ENCODE data around the gene VGLL4. TPM values are rescaled to one million over a fixed set of nuclear protein-coding genes. Genes with fewer than 3 reads are reported as not detected.

The VGLL4 gene
- total and polyA plus RNA-seq, 4 donors: 44.7 to 104 (median 70.7) TPM

GRCh38 chr3:11643201-11643603 lies 513 bp downstream of the VGLL4 start:
- Histone ChIP-seq H3K9me3 (ENCODE audit: control insufficient read depth, low read length) (no peaks in the 10 kb centered on the region), H3K4me3 (ENCODE audit: low read length in 2 of 2) (peak overlapping the region; percentile 35 to 71), H3K27ac (ENCODE audit: low read depth in 1 of 2, low read length in 2 of 2) (peak overlapping the region; percentile 17 to 57), H3K36me3 (ENCODE audit: control insufficient read depth in 1 of 2, insufficient read depth in 2 of 2, low read length in 1 of 2) (no peaks in the 10 kb centered on the region), H3K4me1 (ENCODE audit: control insufficient read depth in 1 of 2, insufficient read depth in 2 of 2, low read length in 2 of 2) (peaks cover 5% of the 10 kb centered on the region in 2 donors), H3K27me3 (ENCODE audit: control insufficient read depth in 1 of 2, insufficient read depth in 2 of 2, low read length in 1 of 2) (no peaks in the 10 kb centered on the region)
- ATAC-seq (ENCODE audit: low FRiP score) (peak; percentile 74), DNase-seq (peak; percentile 73 to 83)
- intact Hi-C loops (cut with DNase I): loop anchor here (2.0 to 5.0 kb wide), 8 partner anchors 41 to 261 kb away; no protein-coding TSS in a partner anchor
- 0 to 1% methylated on average over 18 of the region's 18 CpGs for WGBS, 2 donors

GRCh38 chr3:11642431-11643191 lies 1.1 kb downstream of the VGLL4 start:
- Histone ChIP-seq H3K27me3 (ENCODE audit: control insufficient read depth in 1 of 2, insufficient read depth in 2 of 2, low read length in 1 of 2) (no peaks in the 10 kb centered on the region), H3K4me1 (ENCODE audit: control insufficient read depth in 1 of 2, insufficient read depth in 2 of 2, low read length in 2 of 2) (peaks cover 5% of the 10 kb centered on the region in 2 donors), H3K27ac (ENCODE audit: low read depth in 1 of 2, low read length in 2 of 2) (peak overlapping the region; percentile 17 to 57), H3K9me3 (ENCODE audit: control insufficient read depth, low read length) (no peaks in the 10 kb centered on the region), H3K36me3 (ENCODE audit: control insufficient read depth in 1 of 2, insufficient read depth in 2 of 2, low read length in 1 of 2) (no peaks in the 10 kb centered on the region), H3K4me3 (ENCODE audit: low read length in 2 of 2) (peak overlapping the region; percentile 35 to 71)
- peak; percentile 87 for ATAC-seq (ENCODE audit: low FRiP score)
- peak; percentile 85 to 90 for DNase-seq
- WGBS, 2 donors: 0% methylated on average over 44 of the region's 44 CpGs
- intact Hi-C loops (cut with DNase I): loop anchor here (2.0 to 5.0 kb wide), 8 partner anchors 40 to 260 kb away; no protein-coding TSS in a partner anchor

- peaks cover 5% of the 10 kb centered on the region in 2 donors for H3K4me1 ChIP-seq (ENCODE audit: control insufficient read depth in 1 of 2, insufficient read depth in 2 of 2, low read length in 2 of 2)
- no peak for ATAC-seq (ENCODE audit: low FRiP score)
Observed at GRCh38 chr3:11641683-11642430, 1.9 kb downstream of the VGLL4 start.

GRCh38 chr3:11641316-11641682 lies 2.4 kb downstream of the VGLL4 start:
- DNase-seq (no peak), ATAC-seq (ENCODE audit: low FRiP score) (no peak)
- Histone ChIP-seq H3K27ac (ENCODE audit: low read depth in 1 of 2, low read length in 2 of 2) (peak overlapping the region; percentile 17 to 31), H3K9me3 (ENCODE audit: control insufficient read depth, low read length) (no peaks in the 10 kb centered on the region), H3K27me3 (ENCODE audit: control insufficient read depth in 1 of 2, insufficient read depth in 2 of 2, low read length in 1 of 2) (no peaks in the 10 kb centered on the region), H3K36me3 (ENCODE audit: control insufficient read depth in 1 of 2, insufficient read depth in 2 of 2, low read length in 1 of 2) (no peaks in the 10 kb centered on the region), H3K4me3 (ENCODE audit: low read length in 2 of 2) (peak overlapping the region; percentile 35 to 71), H3K4me1 (ENCODE audit: control insufficient read depth in 1 of 2, insufficient read depth in 2 of 2, low read length in 2 of 2) (peaks cover 6 to 7% of the 10 kb centered on the region in 2 donors)
- 1 to 2% methylated on average over 2 of the region's 2 CpGs for WGBS, 2 donors
- intact Hi-C loops (cut with DNase I): loop anchor here (5.0 kb wide), 6 partner anchors 39 to 259 kb away; no protein-coding TSS in a partner anchor

More at GRCh38 chr3:11641683-11642430, 1.9 kb downstream of the VGLL4 start:
- H3K27me3 ChIP-seq (ENCODE audit: control insufficient read depth in 1 of 2, insufficient read depth in 2 of 2, low read length in 1 of 2): no peaks in the 10 kb centered on the region
- H3K9me3 ChIP-seq (ENCODE audit: control insufficient read depth, low read length): no peaks in the 10 kb centered on the region
- intact Hi-C loops (cut with DNase I): loop anchor here (2.0 to 5.0 kb wide), 8 partner anchors 40 to 260 kb away; no protein-coding TSS in a partner anchor
- WGBS, 2 donors: 0% methylated on average over 13 of the region's 13 CpGs
- H3K27ac ChIP-seq (ENCODE audit: low read depth in 1 of 2, low read length in 2 of 2): peak overlapping the region; percentile 17 to 82
- peak overlapping the region; percentile 35 to 71 for H3K4me3 ChIP-seq (ENCODE audit: low read length in 2 of 2)
- DNase-seq: no peak
- H3K36me3 ChIP-seq (ENCODE audit: control insufficient read depth in 1 of 2, insufficient read depth in 2 of 2, low read length in 1 of 2): no peaks in the 10 kb centered on the region

GRCh38 chr3:11640009-11640673 lies 3.6 kb downstream of the VGLL4 start:
- DNase-seq (no peak), ATAC-seq (ENCODE audit: low FRiP score) (no peak)
- Histone ChIP-seq H3K9me3 (ENCODE audit: control insufficient read depth, low read length) (no peaks in the 10 kb centered on the region), H3K27me3 (ENCODE audit: control insufficient read depth in 1 of 2, insufficient read depth in 2 of 2, low read length in 1 of 2) (no peaks in the 10 kb centered on the region), H3K36me3 (ENCODE audit: control insufficient read depth in 1 of 2, insufficient read depth in 2 of 2, low read length in 1 of 2) (no peaks in the 10 kb centered on the region), H3K4me3 (ENCODE audit: low read length in 2 of 2) (no peak overlapping the region), H3K4me1 (ENCODE audit: control insufficient read depth in 1 of 2, insufficient read depth in 2 of 2, low read length in 2 of 2) (peaks cover 6 to 7% of the 10 kb centered on the region in 2 donors), H3K27ac (ENCODE audit: low read depth in 1 of 2, low read length in 2 of 2) (peak overlapping the region; percentile 45 to 50)
- intact Hi-C loops (cut with DNase I): loop anchor here (5.0 kb wide), 6 partner anchors 38 to 258 kb away; no protein-coding TSS in a partner anchor
- WGBS, 2 donors: 88 to 90% methylated on average over 9 of the region's 9 CpGs

- Histone ChIP-seq H3K9me3 (ENCODE audit: control insufficient read depth, low read length) (no peaks in the 10 kb centered on the region), H3K27ac (ENCODE audit: low read depth in 1 of 2, low read length in 2 of 2) (peak overlapping the region in 1 of 2 donors; percentile 55), H3K27me3 (ENCODE audit: control insufficient read depth in 1 of 2, insufficient read depth in 2 of 2, low read length in 1 of 2) (no peaks in the 10 kb centered on the region), H3K4me3 (ENCODE audit: low read length in 2 of 2) (no peak overlapping the region), H3K4me1 (ENCODE audit: control insufficient read depth in 1 of 2, insufficient read depth in 2 of 2, low read length in 2 of 2) (peaks cover 6 to 7% of the 10 kb centered on the region in 2 donors), H3K36me3 (ENCODE audit: control insufficient read depth in 1 of 2, insufficient read depth in 2 of 2, low read length in 1 of 2) (no peaks in the 10 kb centered on the region)
- 38 to 47% methylated on average over 17 of the region's 17 CpGs for WGBS, 2 donors
- ATAC-seq (ENCODE audit: low FRiP score): no peak
- DNase-seq: no peak
- intact Hi-C loops (cut with DNase I): no loop called here
Observed at GRCh38 chr3:11638495-11639358, 5.0 kb downstream of the VGLL4 start.

GRCh38 chr3:11637901-11638458 lies 5.7 kb downstream of the VGLL4 start:
- peak overlapping the region in 1 of 2 donors; percentile 28 for H3K4me3 ChIP-seq (ENCODE audit: low read length in 2 of 2)
- DNase-seq: no peak
- H3K9me3 ChIP-seq (ENCODE audit: control insufficient read depth, low read length): no peaks in the 10 kb centered on the region
- peak overlapping the region in 1 of 2 donors; percentile 73 for H3K27ac ChIP-seq (ENCODE audit: low read depth in 1 of 2, low read length in 2 of 2)
- H3K36me3 ChIP-seq (ENCODE audit: control insufficient read depth in 1 of 2, insufficient read depth in 2 of 2, low read length in 1 of 2): no peaks in the 10 kb centered on the region
- peaks cover 6 to 7% of the 10 kb centered on the region in 2 donors for H3K4me1 ChIP-seq (ENCODE audit: control insufficient read depth in 1 of 2, insufficient read depth in 2 of 2, low read length in 2 of 2)
- WGBS, 2 donors: 5 to 7% methylated on average over 11 of the region's 11 CpGs
- intact Hi-C loops (cut with DNase I): no loop called here
- no peak for ATAC-seq (ENCODE audit: low FRiP score)
- no peaks in the 10 kb centered on the region for H3K27me3 ChIP-seq (ENCODE audit: control insufficient read depth in 1 of 2, insufficient read depth in 2 of 2, low read length in 1 of 2)
